ENCODE results near the gene KLF5.

DNA sequence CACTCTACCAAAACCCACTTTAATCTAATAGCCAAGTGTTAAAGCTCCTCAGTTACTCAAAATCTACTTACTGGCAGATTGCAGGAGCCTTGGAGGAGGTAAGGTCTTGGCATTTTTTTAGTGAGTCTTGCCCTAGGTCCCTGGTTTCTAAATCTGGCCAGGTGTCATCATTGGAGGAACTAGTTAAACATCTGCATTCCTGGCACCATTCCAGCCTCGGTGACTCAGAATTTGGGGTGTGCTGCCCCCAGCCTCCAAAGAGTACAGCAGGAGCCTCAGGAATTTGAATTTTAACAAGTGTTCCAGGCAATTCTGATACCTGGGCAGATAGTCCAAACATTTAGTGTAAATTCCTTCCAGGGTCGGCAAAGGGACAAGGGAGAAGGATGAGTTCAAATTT is 37.4 kb downstream of the KLF5 start:
- TF ChIP-seq POLR2A (IDR thresholded peaks at IDR 0.05), result no peak
- TF ChIP-seq EP300 (IDR thresholded peaks at IDR 0.05), result no peak
- TF ChIP-seq, protein P1, sequence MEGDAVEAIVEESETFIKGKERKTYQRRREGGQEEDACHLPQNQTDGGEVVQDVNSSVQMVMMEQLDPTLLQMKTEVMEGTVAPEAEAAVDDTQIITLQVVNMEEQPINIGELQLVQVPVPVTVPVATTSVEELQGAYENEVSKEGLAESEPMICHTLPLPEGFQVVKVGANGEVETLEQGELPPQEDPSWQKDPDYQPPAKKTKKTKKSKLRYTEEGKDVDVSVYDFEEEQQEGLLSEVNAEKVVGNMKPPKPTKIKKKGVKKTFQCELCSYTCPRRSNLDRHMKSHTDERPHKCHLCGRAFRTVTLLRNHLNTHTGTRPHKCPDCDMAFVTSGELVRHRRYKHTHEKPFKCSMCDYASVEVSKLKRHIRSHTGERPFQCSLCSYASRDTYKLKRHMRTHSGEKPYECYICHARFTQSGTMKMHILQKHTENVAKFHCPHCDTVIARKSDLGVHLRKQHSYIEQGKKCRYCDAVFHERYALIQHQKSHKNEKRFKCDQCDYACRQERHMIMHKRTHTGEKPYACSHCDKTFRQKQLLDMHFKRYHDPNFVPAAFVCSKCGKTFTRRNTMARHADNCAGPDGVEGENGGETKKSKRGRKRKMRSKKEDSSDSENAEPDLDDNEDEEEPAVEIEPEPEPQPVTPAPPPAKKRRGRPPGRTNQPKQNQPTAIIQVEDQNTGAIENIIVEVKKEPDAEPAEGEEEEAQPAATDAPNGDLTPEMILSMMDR (IDR thresholded peaks at IDR 0.05), result no peak
